Heart left ventricle (tissue), 13 donors: ENCODE data around the gene CCDC82.

Experiments
- CTCF ChIP-seq, 12 donors: fragments of 200-600 bp; sonication (generic) in 4 of 12; IDR thresholded peaks; one replicate each; pipeline versions ENCODE4 v1.5.0 to v1.8.0; 2018 to 2022; ENCODE audit warnings: antibody characterized with exemption in 12 of 12, mild to moderate bottlenecking in 5 of 12
- POLR2A ChIP-seq, 2 donors: fragments of 450-650 bp; IDR thresholded peaks; one replicate each; pipeline ENCODE4 v1.6.1; 2017; ENCODE audit warnings: antibody characterized with exemption in 2 of 2, mild to moderate bottlenecking in 2 of 2, moderate library complexity in 2 of 2
- donor health status: ischemic (EF 13 %, LVEDD 7.1; RV severe dilation, severe dysfunction).
- donor health status: DM: no; HTN: yes; CAD: no.
- donor health status: DM: no; HTN: no; CAD: no.
- donor health status: ischemic (EF 25% LVEDD 6.9; RV normal size, moderate dysfunction).
- donor health status: ischemic (EF 25% LVEDD 5.7; RV mildly dilated, moderate dysfunction).
- donor health status: ischemic (EF 35%, LVEDD 5.7; RV mildly dilated, moderate dysfunction).
- donor health status: nonischemic (EF 11% LVEDD 7.7; RV severe dilation, severe dysfunction).
- donor health status: DM: yes; HTN: yes; CAD: no.
- donor health status: PGD.
- donor health status: ischemic (EF 29% LVEDD 5.4; RV normal size, mild dysfunction).
- donor health status: nonischemic (EF 23%, LVEDD 6.1; RV moderate dilation, normal function).

- no peak for TF ChIP-seq CTCF (IDR thresholded peaks at IDR 0.05)
- no peak for TF ChIP-seq POLR2A (IDR thresholded peaks at IDR 0.05)
Measured at GRCh38 chr11:96338910-96339705, 50.6 kb downstream of the CCDC82 start.
